ENCODE measurements around the gene UFSP2.
A peak's percentile ranks its signal among the peaks of the same experiment; 100 is the strongest.

Gene UFSP2

GRCh38 chr4:185425647-185426352, at the start of gene UFSP2:
Gene UFSP2, minus strand, starts transcription at chr4:185425964. Its CDS starts 96 bp downstream, at chr4:185425868.
- DNase-seq (ENCODE audit: low spot score), result peak; percentile 93

- no peak for DNase-seq (ENCODE audit: low spot score)
These were observed 47.5 kb upstream of the UFSP2 start for GRCh38 chr4:185473247-185473646.

GRCh38 chr4:185472103-185472542, 46.4 kb upstream of the UFSP2 start:
- DNase-seq (ENCODE audit: low spot score), result no peak

- peak; percentile 100 for DNase-seq (ENCODE audit: low spot score)
These were observed 45.7 kb upstream of the UFSP2 start, which contains the start of gene CCDC110 for GRCh38 chr4:185471235-185472102. Gene CCDC110, minus strand, starts transcription at chr4:185471733. Its CDS starts 50 bp downstream, at chr4:185471683.

GRCh38 chr4:185470501-185471195, 44.9 kb upstream of the UFSP2 start:
- peak; percentile 29 for DNase-seq (ENCODE audit: low spot score)

DNA sequence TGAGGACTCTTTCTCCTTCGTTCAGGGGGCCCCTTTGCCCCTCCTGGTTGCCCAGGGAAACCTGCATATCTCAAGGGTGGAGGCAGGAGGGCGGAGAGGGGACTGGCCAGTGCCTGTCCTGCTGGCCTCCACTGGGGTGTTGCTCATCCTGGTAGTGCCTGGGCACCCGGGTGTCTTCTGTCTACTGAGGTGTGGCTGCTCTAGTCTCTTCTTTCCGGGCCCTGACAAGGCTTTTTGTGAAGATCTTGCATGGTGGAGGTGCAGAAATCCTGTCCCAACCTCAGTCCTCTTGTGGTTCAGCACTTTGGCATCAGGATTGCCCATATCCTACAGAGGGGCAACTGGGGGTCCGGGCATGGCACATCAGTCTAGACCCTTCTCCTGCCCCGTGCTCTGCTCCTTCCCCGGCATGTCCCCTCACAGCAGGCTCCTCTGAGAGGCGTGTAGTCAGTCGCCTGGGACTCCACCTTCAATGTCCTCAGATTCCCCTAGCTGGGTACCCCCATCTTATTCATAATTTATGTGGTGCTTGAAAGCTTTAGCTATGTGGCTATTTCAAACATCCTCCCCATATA, 43.9 kb upstream of the UFSP2 start:
- no peak for DNase-seq (ENCODE audit: low spot score)

DNA sequence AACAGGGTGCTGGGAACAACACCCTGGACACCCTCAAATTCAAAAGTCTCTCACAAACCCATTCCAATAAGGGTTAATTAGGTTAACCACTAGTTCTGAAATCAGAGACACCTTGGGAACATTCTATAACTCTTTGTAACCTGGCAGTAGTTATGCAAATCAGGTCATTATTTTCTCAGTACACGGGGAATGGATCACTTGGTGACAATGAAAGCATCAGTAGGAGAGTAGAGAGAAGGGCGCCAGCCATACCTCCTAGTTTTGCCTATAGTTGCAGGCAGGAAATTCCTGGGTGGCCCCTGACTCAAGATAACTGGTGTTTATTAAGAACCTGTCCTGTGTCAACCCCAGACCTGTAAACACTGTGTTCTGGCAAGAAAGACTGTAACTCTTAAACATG, 43.2 kb upstream of the UFSP2 start:
- no peak for DNase-seq (ENCODE audit: low spot score)

GRCh38 chr4:185467991-185468390, 42.2 kb upstream of the UFSP2 start:
- no peak for DNase-seq (ENCODE audit: low spot score)

DNA sequence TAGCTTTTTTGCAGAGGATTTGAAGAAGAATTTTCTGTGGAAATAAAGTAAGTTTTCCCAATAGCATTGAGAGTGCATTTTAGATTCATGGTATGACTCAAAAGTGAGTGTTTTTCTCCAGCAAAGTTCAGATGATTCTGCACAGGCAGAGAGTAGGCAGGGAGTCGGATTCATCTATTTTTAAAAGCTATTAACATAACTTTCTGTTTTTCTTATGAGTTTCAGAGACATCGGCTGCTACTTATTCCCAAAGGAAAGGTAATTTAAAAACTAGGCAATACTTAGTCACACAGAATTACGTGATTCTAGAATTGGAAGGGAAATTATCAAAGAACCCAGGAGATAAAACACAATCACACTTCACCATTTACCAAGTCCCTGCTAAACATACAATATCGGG, 41.3 kb upstream of the UFSP2 start:
- DNase-seq (ENCODE audit: low spot score), result no peak

DNA sequence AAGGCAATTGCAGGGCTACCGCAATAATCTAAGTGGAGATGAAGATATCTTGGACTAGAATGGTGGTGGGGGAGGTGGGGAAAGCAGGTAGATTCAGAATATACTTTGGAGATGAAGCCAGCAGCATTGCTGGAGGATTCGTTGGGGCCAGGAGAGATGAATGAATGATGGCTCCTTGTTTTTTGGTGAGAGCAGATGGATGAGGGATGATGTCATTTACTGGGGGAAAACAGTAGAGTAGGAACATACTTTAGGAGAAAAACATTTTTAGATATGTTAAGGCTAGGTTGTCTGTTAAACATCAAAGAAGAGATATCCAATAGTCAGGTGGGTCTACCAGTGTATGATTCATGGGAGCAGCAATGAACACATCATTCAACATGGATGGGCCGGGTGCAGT, 39.9 kb upstream of the UFSP2 start:
- DNase-seq (ENCODE audit: low spot score), result no peak

GRCh38 chr4:185464887-185465286, 39.1 kb upstream of the UFSP2 start:
- DNase-seq (ENCODE audit: low spot score), result no peak

- no peak for DNase-seq (ENCODE audit: low spot score)
These were observed 38.4 kb upstream of the UFSP2 start for GRCh38 chr4:185464183-185464582.

DNA sequence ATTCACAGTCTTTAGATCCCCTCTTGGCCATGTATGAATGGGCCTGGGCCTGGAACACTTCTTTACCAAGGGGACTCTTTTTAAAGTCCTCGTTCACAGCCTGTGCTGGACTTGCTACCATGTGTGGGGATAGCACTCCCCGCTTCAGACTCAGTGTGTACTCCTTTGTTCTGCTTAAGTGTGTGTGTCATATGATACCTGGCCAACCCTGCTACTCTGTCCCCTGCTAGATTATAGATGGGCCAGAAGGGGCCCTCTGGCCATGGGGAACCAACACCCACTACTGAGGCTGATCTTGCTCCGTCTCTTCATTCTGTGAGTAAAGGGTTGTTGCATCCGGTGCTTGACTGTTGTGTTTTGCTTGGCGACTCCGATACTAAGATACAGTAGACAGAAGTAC, 37.8 kb upstream of the UFSP2 start:
- no peak for DNase-seq (ENCODE audit: low spot score)

DNA sequence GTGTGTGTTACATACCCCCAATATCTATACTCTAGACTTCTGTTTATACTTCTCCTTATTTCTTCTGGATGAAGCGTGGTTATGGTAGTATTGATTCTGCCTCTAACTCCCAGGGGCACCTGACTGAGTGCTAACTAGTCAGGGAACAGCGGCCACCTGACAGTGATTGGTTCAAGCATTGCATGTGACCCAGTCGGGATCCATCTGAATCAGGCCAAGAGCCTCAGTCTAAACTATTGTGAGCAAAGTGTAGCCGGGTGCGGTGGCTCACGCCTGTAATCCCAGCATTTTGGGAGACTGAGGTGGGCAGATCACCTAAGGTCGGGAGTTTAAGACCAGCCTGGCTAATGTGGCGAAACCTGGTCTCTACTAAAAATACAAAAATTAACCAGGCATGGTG, 35.8 kb upstream of the UFSP2 start:
- no peak for DNase-seq (ENCODE audit: low spot score)

GRCh38 chr4:185457136-185457535, 31.4 kb upstream of the UFSP2 start:
- DNase-seq (ENCODE audit: low spot score), result no peak

DNA sequence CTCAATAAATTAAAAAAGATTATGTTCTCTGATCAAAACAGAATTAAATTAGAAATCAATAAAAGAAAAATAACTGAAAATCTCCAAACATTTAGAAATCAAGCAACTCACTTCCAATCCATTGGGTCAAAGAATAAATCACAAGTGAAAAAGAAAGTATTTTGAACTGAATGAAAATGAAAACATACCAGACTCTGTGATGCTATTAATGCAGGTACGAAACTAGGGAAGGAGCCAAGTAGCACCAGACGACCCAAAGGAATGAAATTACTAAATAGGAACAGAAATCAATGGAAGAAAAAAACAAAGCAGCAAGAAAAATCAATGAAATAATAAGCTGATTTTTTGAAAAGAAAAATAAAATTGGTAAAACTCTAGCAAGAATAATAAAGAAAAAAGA, 30.4 kb upstream of the UFSP2 start:
- DNase-seq (ENCODE audit: low spot score), result no peak

DNA sequence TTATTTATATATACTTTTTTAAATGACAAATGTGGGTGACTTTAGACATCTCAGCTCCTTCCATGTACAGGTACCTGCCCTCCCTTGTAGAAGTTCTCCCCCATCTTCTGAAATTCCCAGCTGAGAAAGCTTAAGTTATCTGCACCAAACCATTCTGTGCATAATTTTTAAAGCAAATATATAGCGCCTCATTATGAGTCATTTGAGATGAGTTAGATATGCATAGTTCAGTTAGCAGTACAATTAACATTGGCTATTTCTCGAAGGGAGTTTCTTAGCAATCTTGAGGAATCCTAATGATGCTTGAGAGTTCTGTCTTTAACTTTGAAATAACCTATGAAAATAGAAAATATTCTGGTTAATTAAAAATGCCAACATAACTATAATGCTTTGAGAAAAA, 19.4 kb upstream of the UFSP2 start:
- no peak for DNase-seq (ENCODE audit: low spot score)

DNA sequence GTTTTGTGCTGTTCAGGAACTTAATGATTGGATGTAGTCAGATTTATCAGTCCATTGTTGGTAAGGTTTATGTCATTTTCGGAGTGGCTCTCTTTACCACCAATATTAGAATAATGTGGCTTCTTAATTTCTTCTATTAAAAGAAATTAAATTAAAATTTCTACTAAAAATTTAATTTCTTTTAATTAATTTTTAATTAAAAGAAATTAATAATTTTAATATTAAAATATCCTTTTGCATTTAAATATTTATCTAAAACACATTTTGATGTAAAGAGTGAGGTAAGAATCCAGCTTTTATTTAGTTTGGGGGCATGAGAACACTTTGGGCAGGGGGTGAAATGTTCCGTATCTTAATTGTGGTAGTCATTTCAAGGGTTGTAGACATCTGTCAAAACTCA, 15.7 kb upstream of the UFSP2 start:
- no peak for DNase-seq (ENCODE audit: low spot score)

- no peak for DNase-seq (ENCODE audit: low spot score)
These were observed 12.0 kb upstream of the UFSP2 start for GRCh38 chr4:185437809-185438208.

GRCh38 chr4:185435466-185435865, 9.7 kb upstream of the UFSP2 start:
- no peak for DNase-seq (ENCODE audit: low spot score)

DNA sequence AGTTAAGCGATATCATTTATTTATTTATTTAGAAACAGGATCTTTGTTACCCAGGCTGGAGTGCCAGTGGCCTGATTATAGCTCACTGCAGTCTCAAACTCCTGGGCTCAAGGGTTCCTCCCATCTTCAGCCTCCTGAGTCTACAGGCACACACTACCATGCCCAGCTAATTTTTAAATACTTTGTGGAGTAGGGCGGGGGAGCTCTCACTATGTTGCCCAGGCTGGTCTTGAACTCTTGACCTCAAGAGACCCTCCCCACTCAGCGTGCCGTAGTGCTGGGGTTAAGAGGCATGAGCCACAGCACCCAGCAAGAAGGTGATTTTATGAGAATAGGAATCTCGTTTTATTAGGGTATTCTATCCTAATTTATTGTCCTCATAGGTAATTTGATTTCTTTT, 3.9 kb upstream of the UFSP2 start:
- no peak for DNase-seq (ENCODE audit: low spot score)

GRCh38 chr4:185426960-185427688, 1.4 kb upstream of the UFSP2 start:
- DNase-seq (ENCODE audit: low spot score), result peak; percentile 3
